Muscle layer of colon (tissue), 2 donors: ENCODE measurements around the gene SLC47A2.

Experiments
- H3K27ac ChIP-seq: one replicate; pipeline ENCODE4 v1.7.0; 2013; ENCODE audit warnings: low read depth, mild to moderate bottlenecking, low read length, moderate library complexity
- H3K27me3 ChIP-seq, 2 donors: one replicate each; pipeline ENCODE4 v1.7.0; 2013; ENCODE audit warnings: low read length in 2 of 2, mild to moderate bottlenecking in 2 of 2; ENCODE audit not compliant: insufficient read depth in 2 of 2, control insufficient read depth in 1 of 2
- H3K36me3 ChIP-seq: one replicate; pipeline ENCODE4 v1.7.0; 2013; ENCODE audit warnings: mild to moderate bottlenecking, low read length; ENCODE audit not compliant: insufficient read depth
- H3K4me1 ChIP-seq: one replicate; pipeline ENCODE4 v1.7.0; 2013; ENCODE audit warnings: mild to moderate bottlenecking, low read length; ENCODE audit not compliant: insufficient read depth
- H3K4me3 ChIP-seq, 2 donors: one replicate each; pipeline ENCODE4 v1.7.0; 2013; ENCODE audit warnings: low read length in 2 of 2, low read depth in 1 of 2, mild to moderate bottlenecking in 1 of 2, moderate library complexity in 1 of 2
- H3K9ac ChIP-seq: one replicate; pipeline ENCODE4 v1.7.0; 2013; ENCODE audit warnings: low read length
- H3K9me3 ChIP-seq: one replicate; pipeline ENCODE4 v1.7.0; 2013; ENCODE audit warnings: mild to moderate bottlenecking, low read length
- donor health status: abdominal sarcoma.
- donor health status: Adenocarcinoma of cecum.

The SLC47A2 gene

DNA sequence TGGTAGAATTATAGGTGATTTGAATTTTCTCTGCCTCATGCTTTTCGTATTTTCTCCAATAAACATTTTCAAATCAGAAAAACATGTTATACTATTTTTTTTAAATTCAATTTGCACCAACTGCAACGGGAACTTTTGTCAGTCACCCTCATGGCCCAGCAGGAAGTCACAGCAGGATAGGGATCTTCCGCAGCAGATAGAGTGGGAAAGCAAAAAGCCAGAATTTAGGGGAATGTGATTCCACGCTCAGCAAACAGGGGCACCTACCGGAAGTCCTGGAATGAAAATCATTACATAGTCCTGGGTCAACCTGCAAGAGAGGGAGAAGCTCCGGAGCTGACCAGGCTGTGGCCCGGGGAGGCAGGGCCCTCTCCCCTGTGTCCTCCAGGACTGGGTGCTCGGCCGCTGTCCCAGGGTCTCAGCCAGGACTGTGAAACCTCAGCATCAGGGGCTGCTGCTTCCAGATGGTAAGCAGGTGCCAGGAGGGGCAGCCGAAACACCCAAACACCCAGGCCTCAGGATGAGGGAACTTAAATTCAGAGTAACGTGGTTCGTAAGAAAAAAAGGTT, 3.9 kb downstream of the SLC47A2 start:
- no peaks in the 10 kb centered on the region for H3K27me3 ChIP-seq
- no peak overlapping the region for H3K9ac ChIP-seq
- no peaks in the 10 kb centered on the region for H3K9me3 ChIP-seq
- no peaks in the 10 kb centered on the region for H3K4me1 ChIP-seq
- no peaks in the 10 kb centered on the region for H3K36me3 ChIP-seq
- no peak overlapping the region for H3K27ac ChIP-seq
- H3K4me3 ChIP-seq, result no peak overlapping the region

DNA sequence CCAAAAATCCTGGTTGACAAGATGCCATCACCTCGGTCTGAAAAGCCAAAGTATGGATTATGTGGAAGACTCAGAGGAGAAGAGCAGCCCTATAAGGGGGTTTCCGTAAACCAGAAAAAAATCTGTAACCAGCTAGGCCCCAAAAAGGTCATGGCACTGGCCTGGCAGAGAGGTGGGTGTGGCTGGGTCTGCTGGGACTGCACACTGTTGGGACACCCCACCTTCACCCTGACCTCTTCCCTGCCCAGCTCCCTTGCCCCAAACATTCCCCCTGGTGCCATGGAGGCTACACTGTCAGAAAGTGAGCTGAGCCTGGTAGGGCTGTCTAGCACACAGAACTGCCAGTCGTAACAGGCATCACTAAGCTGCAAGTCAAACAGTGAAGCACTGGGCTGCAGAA, 6.5 kb downstream of the SLC47A2 start:
- no peaks in the 10 kb centered on the region for H3K36me3 ChIP-seq
- H3K4me1 ChIP-seq, result no peaks in the 10 kb centered on the region
- no peaks in the 10 kb centered on the region for H3K9me3 ChIP-seq
- H3K4me3 ChIP-seq, result no peak overlapping the region
- H3K9ac ChIP-seq, result no peak overlapping the region
- H3K27ac ChIP-seq, result no peak overlapping the region
- H3K27me3 ChIP-seq, result no peaks in the 10 kb centered on the region

DNA sequence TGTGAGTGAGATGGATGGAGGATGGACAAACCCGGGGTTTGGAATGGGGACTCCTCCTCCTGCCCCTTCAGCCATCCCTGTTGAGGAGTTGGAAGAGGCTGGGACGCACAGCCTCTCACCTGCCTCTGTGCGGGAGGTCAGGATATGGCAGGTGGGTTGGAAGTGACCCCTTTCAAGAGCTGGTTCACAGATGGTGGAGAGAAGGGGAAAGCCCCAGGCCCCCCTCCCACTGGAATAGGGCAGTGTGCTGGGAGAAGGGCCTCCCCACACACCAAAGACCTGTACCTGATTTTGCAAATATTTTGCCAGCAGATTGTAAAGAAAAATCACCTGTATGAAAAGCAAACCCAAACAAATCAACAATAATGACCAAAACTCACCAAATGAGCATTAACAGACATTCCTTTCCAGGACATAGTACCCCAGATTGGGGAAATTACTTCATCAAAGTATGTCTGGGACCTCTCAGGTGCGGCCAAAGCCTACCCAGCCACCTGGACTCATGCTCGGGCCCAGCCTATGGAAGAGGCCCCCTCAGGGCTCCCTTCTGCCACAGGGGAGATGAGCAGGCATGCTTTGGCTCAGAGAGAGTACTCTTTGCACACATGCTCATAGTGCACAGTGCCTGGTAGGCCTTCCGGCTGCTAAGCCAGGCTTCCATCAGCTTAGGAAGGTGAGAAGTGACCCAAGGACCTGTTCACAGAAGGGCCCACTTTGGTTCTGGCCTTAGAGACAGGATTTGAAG, 7.8 kb downstream of the SLC47A2 start:
- Histone ChIP-seq H3K27me3 (no peaks in the 10 kb centered on the region), H3K9me3 (no peaks in the 10 kb centered on the region), H3K4me1 (no peaks in the 10 kb centered on the region), H3K9ac (no peak overlapping the region), H3K27ac (no peak overlapping the region), H3K4me3 (no peak overlapping the region), H3K36me3 (no peaks in the 10 kb centered on the region)

DNA sequence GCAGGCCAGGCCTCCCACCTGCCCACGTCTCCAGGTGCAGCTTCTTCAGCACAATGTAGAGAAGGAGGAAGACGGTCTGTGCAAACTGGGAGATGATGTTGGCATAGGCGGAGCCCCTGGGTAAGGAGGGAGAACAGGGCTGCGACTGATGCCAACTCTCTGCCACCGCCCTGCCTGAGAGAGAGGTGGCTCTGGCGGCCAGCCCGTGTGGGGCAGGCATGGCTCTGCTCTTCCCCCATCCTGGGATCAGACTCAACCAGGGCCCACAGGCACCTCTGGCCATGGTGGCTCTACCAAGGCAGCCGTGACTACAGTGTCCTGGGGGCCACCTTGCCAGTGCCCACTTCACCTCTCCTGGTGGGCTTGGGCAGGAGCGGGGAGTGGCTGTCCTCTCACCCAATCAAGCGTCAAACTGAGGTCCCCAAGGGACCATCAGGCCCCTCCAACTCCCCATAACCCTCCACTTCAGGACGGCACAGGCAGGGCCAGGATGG, 8.6 kb downstream of the SLC47A2 start:
- Histone ChIP-seq H3K4me3 (no peak overlapping the region), H3K27ac (no peak overlapping the region), H3K9ac (no peak overlapping the region), H3K36me3 (no peaks in the 10 kb centered on the region), H3K4me1 (no peaks in the 10 kb centered on the region), H3K27me3 (no peaks in the 10 kb centered on the region), H3K9me3 (no peaks in the 10 kb centered on the region)

DNA sequence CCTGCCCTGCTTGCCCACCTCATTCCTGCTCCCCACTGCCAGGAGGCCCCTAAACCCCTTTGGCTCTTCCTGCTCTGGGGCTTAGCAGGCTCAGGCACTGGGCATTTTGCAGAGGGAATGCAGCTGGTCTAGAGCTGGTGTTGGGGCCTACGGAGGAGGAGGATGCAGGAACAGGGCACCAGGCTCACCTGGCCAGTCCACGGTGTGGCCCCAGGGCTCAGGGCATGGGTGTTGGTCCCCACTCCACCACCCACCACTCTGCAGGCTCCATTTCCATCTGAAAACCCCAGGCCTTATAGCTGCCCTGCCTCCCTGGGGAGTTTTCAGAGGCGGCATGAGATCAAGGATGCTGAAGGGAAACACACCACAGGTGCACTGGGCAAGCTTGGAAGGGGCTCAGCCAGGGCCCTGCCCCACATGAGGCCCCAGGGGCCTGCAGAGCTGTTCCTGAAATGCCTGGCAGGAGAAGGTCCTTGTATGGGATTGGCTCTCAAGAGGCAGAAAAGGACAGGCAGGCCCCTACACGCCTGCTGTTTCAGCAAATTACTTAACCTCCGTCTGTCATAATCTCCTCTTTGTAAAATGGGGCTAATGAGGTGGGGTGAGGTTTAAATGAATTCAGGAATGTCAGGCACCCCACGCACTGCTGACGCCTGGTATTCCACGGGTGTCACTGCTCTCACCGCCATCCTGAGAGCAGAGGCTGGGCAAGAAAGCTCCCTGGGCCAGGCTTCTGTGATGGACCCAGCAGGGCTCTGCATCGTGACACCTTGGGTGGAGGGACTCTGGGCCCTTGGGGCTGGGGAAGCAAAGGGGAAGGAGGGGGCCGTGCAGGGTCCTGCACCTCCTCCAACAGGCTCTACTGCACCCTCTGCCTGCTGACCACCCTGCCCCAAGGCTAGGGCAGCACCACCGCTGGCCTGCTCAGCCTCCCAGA, 9.3 kb downstream of the SLC47A2 start:
- Histone ChIP-seq H3K4me3 (no peak overlapping the region), H3K27ac (no peak overlapping the region), H3K9me3 (no peaks in the 10 kb centered on the region), H3K9ac (no peak overlapping the region), H3K4me1 (no peaks in the 10 kb centered on the region), H3K36me3 (no peaks in the 10 kb centered on the region), H3K27me3 (no peaks in the 10 kb centered on the region)

DNA sequence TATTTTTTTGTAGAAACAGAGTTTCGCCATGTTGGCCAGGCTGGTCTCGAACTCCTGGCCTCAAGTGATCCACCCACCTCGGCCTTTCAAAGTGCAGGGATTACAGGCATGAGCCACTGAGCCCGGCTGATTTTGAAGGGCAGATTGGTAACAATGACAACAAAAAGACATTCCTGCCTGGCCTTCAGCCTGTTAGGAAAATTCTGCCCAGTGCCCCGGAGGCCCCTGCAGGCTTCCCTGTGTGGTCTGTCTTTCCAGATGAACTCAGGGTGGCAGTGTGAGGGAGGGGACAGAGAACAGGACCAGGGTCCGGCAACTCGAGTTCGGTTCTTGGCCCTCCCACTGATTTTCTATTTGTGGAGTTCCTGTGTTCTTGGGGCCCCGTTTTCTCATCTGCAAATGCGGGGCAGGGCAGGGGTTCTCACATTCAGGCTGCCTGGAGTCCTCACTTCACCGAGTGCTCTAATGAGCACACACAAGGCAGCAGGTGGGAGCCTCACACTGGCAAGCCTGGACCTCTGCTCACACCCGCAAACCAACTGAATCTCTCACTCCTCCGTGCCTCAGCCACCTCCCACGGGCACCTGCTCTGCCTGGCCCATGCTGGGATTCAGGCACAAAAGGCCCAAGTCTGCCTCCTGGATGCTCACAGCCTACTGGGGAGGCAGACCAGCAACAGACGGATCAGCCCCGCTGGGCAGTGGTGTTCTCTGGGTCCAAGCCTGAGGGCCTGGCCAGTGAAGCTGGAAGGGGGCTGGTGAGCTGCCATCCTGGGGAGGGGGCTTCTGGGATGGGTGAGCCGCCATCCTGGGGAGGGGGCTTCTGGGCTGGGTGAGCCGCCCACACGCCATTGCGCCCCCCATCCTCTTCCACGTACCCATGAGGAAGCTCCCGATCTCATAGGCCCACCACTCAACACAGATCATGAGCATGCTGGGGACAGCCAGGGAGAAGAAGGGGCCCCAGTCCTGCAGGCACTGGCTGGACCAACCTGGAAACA, 10.3 kb downstream of the SLC47A2 start:
- no peak overlapping the region for H3K9ac ChIP-seq
- H3K27me3 ChIP-seq, result no peaks in the 10 kb centered on the region
- no peak overlapping the region for H3K27ac ChIP-seq
- no peaks in the 10 kb centered on the region for H3K4me1 ChIP-seq
- no peaks in the 10 kb centered on the region for H3K36me3 ChIP-seq
- no peak overlapping the region for H3K4me3 ChIP-seq
- no peaks in the 10 kb centered on the region for H3K9me3 ChIP-seq

DNA sequence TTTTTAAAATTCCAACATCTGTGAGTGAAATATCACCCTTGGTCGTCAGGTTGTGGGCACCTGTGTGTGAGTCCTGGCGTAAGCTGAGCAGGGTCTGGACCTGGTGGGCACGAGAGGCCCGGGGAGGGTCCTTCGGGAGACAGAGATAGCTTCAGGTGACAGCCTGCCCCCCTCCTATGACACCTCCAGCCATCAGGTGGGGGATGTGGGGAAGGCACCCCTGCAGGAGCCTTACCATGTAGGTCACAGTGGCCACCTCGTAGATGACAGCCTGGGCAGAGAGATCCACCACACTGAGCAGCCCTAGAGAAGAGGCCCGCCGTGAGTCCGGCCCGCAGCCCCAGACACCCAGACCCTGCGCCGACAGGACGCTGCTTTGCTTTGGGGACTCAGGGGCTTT, 11.2 kb downstream of the SLC47A2 start:
- H3K4me1 ChIP-seq, result no peaks in the 10 kb centered on the region
- no peaks in the 10 kb centered on the region for H3K27me3 ChIP-seq
- no peak overlapping the region for H3K4me3 ChIP-seq
- H3K36me3 ChIP-seq, result no peaks in the 10 kb centered on the region
- no peaks in the 10 kb centered on the region for H3K9me3 ChIP-seq
- no peak overlapping the region for H3K27ac ChIP-seq
- H3K9ac ChIP-seq, result no peak overlapping the region

DNA sequence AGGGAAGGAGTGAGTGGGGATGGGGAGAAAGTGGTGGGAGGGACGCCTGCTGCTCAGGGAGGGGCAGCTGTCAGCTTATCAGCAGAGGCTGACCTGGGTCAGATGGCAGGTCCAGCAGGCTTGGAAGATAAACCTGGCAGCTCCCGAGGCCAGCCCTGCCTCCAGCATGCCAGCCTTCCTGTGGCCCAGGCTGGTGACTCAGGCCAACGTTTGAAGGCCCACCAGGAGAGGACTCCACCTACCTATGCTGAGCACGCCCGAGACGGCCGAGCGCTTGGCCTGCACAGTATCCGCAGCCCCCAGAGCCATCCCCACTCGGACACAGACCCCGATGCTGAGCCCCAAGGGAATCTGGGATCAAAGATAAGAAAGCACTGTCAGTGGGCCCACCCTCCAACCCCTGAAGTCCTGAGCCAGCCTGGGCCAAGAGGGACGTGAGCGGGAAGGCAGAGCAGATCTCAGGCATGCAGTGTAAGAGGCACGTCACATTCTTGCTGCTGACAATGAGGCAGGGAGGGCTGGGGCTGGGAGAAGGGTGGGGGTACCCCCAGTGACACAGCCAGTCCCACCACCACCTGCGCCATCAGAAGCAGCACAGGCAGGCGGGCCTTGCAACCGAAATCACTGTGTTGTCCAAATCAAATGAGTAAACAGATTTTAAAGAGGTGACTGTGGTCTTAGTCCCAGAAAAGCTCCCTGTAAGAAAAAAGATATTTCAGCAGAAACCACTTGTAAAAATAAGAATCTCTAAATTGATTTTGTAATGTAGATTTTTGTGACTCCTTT, 12.4 kb downstream of the SLC47A2 start:
- no peak overlapping the region for H3K9ac ChIP-seq
- H3K27me3 ChIP-seq, result no peaks in the 10 kb centered on the region
- no peaks in the 10 kb centered on the region for H3K9me3 ChIP-seq
- no peak overlapping the region for H3K4me3 ChIP-seq
- H3K36me3 ChIP-seq, result no peaks in the 10 kb centered on the region
- no peak overlapping the region for H3K27ac ChIP-seq
- H3K4me1 ChIP-seq, result no peaks in the 10 kb centered on the region

DNA sequence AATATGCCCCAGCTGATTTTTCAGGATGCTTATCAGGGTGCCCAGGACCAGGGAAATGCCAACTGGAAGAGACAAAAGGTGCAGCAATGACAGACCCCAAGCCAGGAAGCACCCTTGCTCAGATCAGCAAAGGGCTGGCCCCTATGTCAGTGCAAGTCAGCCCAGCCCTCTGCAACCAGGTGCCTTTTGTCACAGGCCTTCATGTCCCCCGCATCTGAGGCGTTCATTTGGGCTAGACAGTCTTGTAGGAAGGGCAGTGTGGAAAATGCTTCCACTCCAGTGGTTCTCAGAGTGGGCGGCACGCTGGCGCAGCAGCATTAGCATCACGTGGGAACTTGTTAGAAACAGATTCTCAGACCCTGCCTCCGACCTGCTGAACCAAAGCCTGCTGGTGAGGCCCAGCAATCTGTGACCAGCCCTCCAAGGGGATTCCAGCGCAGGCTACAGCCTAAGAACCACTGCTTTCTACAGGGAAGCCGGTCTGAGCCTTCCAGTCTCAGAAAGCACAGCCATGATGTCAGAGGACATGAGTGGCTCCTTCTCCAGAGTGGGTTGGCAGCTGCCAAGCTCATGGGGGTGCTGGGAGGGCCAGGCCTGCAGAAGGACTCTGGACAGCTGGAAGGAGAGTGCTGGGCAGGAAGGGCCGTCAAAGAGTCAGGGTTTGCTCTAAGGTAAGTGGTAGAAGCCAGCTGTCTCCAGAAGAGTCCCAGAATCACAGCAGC, 13.1 kb downstream of the SLC47A2 start:
- Histone ChIP-seq H3K27ac (no peak overlapping the region), H3K4me3 (no peak overlapping the region), H3K9me3 (no peaks in the 10 kb centered on the region), H3K4me1 (no peaks in the 10 kb centered on the region), H3K36me3 (no peaks in the 10 kb centered on the region), H3K27me3 (no peaks in the 10 kb centered on the region), H3K9ac (no peak overlapping the region)

DNA sequence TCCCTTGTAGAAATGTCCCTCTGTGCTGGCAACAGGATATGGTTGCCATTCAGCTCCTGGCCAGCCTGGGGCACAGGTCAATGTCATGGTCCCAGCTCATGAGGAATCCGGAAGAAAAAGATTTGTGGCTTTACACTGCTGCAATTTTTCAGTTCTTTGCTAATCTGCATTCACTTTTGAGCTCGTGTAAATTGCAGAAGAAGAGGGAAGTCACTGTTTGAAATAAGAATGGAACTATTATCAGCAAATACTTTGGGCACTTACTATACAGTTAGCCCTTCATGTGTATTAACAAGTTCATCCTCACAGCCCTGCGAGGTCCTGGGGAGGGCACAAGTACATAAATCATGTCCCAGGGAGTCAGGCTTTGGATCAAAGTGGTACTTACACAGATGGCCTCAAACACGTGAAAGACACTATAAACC, 14.2 kb downstream of the SLC47A2 start:
- Histone ChIP-seq H3K9ac (no peak overlapping the region), H3K9me3 (no peaks in the 10 kb centered on the region), H3K4me3 (no peak overlapping the region), H3K27ac (no peak overlapping the region), H3K36me3 (no peaks in the 10 kb centered on the region), H3K27me3 (no peaks in the 10 kb centered on the region), H3K4me1 (no peaks in the 10 kb centered on the region)
